Gastrocnemius medialis (tissue), 4 donors: Measurements from ENCODE around the gene MED9.

Experiments used
- CTCF ChIP-seq, 5 experiments: fragments of 450-650 bp in 3 of 5; fragments of 200-600 bp in 2 of 5; sonication (generic) in 2 of 5; IDR thresholded peaks in 4 of 5; conservative IDR thresholded peaks in 1 of 5; 1 replicate in 4 of 5; 2 replicates in 1 of 5; pipeline ENCODE4 v1.5.1; 2016 to 2019; ENCODE audit warnings: antibody characterized with exemption in 5 of 5, mild to moderate bottlenecking in 3 of 5, moderate library complexity in 3 of 5
- POLR2A ChIP-seq, 2 donors: fragments of 450-650 bp; IDR thresholded peaks; one replicate each; pipeline ENCODE4 v1.6.1; 2017; ENCODE audit warnings: antibody characterized with exemption in 2 of 2, mild to moderate bottlenecking in 2 of 2, moderate library complexity in 2 of 2

GRCh38 chr17:17469996-17470395, 6.8 kb upstream of the MED9 start:
- TF ChIP-seq CTCF (IDR thresholded peaks at IDR 0.05 in 4 of 5, conservative IDR thresholded peaks at IDR 0.05 in 1 of 5) (no peak), POLR2A (IDR thresholded peaks at IDR 0.05) (no peak)
